Mammary epithelial cell (primary cell): ENCODE data around the gene SNX33.

Source experiments
- EZH2 ChIP-seq: IDR thresholded peaks from 2 replicates; pipeline ENCODE4 v1.6.1; 2012; ENCODE audit warnings: low read length, inconsistent platforms, borderline replicate concordance
- TF ChIP-seq, protein P1 (sequence below), 2 donors: IDR thresholded peaks in 1 of 2; conservative IDR thresholded peaks in 1 of 2; 2 replicates each; pipeline ENCODE4 v1.5.1; 2011 to 2012; ENCODE audit warnings: inconsistent platforms in 2 of 2, low read length in 2 of 2, mild to moderate bottlenecking in 2 of 2, control low read depth in 1 of 2, low read depth in 1 of 2; ENCODE audit not compliant: insufficient read depth in 1 of 2; ENCODE audit errors: extremely low read depth in 1 of 2

DNA sequence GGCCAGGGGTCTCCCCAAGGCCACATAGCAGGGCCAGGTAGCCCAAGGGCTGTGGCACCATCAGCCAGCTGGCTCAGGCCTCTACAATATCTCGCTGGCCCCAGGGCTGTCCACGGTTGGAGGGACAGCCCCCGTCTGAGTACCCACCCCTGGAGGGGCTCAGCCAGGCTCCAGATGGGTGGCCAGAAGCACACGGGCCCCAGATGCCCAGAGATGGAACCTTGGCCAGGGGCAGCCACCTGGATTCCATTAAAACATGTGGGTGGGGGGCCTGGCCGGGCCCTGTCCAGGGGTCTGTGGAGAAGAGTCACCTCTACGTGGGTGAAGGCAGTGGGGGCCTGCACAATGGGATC lies 56.5 kb downstream of the SNX33 start:
- TF ChIP-seq, protein P1, sequence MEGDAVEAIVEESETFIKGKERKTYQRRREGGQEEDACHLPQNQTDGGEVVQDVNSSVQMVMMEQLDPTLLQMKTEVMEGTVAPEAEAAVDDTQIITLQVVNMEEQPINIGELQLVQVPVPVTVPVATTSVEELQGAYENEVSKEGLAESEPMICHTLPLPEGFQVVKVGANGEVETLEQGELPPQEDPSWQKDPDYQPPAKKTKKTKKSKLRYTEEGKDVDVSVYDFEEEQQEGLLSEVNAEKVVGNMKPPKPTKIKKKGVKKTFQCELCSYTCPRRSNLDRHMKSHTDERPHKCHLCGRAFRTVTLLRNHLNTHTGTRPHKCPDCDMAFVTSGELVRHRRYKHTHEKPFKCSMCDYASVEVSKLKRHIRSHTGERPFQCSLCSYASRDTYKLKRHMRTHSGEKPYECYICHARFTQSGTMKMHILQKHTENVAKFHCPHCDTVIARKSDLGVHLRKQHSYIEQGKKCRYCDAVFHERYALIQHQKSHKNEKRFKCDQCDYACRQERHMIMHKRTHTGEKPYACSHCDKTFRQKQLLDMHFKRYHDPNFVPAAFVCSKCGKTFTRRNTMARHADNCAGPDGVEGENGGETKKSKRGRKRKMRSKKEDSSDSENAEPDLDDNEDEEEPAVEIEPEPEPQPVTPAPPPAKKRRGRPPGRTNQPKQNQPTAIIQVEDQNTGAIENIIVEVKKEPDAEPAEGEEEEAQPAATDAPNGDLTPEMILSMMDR (conservative IDR thresholded peaks at IDR 0.05 in 1 of 2, IDR thresholded peaks at IDR 0.05 in 1 of 2; ENCODE audit: extremely low read depth in 1 of 2, insufficient read depth in 1 of 2, low read depth in 1 of 2, low read length in 2 of 2): no peak
- TF ChIP-seq EZH2: no peak
